ENCODE results near the gene TCF12. TPM values are rescaled to one million over a fixed set of nuclear protein-coding genes. Genes with fewer than 3 reads are reported as not detected.

Gene TCF12
- polyA plus RNA-seq, 3 donors: 15.8 to 52.5 (median 27.6) TPM

DNA sequence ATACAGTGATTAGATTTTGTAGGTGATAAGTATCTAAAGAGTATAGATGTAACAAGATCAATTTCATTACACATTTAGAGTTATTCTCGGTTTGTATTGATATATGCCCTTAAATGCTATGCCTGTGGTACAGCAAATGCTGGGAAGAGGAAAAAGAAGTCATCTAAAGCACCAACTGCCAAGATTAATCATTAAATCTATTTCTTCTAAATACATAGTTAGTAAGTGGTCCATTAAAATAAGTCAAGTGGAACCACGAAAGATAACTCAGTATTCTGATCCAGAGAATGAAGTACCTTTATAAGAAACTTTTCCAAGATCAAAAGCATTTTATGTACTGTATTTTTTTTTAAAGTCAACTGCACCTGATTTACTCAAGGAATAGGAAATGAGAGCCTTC is 315.7 kb downstream of the TCF12 start:
- no peaks in the 10 kb centered on the region for H3K9me3 Mint-ChIP-seq
- no peak overlapping the region for H3K4me3 Mint-ChIP-seq
- H3K27me3 Mint-ChIP-seq (ENCODE audit: low read depth in 3 of 3): no peaks in the 10 kb centered on the region
- no peak overlapping the region for H3K4me2 ChIP-seq (replicated peaks; ENCODE audit: extremely low read depth, low read length, poor library complexity, severe bottlenecking)
- no peaks in the 10 kb centered on the region for H4K20me1 ChIP-seq (ENCODE audit: insufficient read depth, low read length)
- H2AFZ ChIP-seq (ENCODE audit: insufficient read depth, low read depth, low read length, poor library complexity, severe bottlenecking): no peak overlapping the region
- no peak overlapping the region for H3K27ac Mint-ChIP-seq
- H3K4me1 Mint-ChIP-seq: no peaks in the 10 kb centered on the region
- no CpG with 5 or more reads among the region's 2 CpGs for WGBS (ENCODE audit: insufficient coverage)
- no peak for DNase-seq
- H3K4me1 ChIP-seq (ENCODE audit: control insufficient read depth in 1 of 2, insufficient read depth in 2 of 2, low read length in 2 of 2): no peaks in the 10 kb centered on the region
- no peak overlapping the region for H3K27ac ChIP-seq (ENCODE audit: low read depth in 1 of 2, low read length in 2 of 2)
- H3K4me3 ChIP-seq (replicated peaks in 1 of 3; ENCODE audit: low read depth in 2 of 3, low read length in 3 of 3): no peak overlapping the region
- H3K27me3 ChIP-seq (ENCODE audit: control insufficient read depth in 2 of 2, insufficient read depth in 2 of 2, low read length in 2 of 2): no peaks in the 10 kb centered on the region
- H3K36me3 Mint-ChIP-seq: peaks cover 39 to 43% of the 10 kb centered on the region in 2 donors
- peaks cover 31 to 56% of the 10 kb centered on the region in 2 donors for H3K36me3 ChIP-seq (replicated peaks in 1 of 2; ENCODE audit: control insufficient read depth in 1 of 2, insufficient read depth in 2 of 2, low read length in 2 of 2)
- H3K9ac ChIP-seq (ENCODE audit: insufficient read depth, low read length, poor library complexity, severe bottlenecking): no peak overlapping the region
- intact Hi-C loops (cut with micrococcal nuclease): no loop called here
- no peaks in the 10 kb centered on the region for H3K79me2 ChIP-seq (ENCODE audit: insufficient read depth, low read length)
- no peaks in the 10 kb centered on the region for H3K9me3 ChIP-seq (replicated peaks in 1 of 2; ENCODE audit: control insufficient read depth in 1 of 2, insufficient read depth in 1 of 2, low read length in 2 of 2)
- TF ChIP-seq, protein P1, sequence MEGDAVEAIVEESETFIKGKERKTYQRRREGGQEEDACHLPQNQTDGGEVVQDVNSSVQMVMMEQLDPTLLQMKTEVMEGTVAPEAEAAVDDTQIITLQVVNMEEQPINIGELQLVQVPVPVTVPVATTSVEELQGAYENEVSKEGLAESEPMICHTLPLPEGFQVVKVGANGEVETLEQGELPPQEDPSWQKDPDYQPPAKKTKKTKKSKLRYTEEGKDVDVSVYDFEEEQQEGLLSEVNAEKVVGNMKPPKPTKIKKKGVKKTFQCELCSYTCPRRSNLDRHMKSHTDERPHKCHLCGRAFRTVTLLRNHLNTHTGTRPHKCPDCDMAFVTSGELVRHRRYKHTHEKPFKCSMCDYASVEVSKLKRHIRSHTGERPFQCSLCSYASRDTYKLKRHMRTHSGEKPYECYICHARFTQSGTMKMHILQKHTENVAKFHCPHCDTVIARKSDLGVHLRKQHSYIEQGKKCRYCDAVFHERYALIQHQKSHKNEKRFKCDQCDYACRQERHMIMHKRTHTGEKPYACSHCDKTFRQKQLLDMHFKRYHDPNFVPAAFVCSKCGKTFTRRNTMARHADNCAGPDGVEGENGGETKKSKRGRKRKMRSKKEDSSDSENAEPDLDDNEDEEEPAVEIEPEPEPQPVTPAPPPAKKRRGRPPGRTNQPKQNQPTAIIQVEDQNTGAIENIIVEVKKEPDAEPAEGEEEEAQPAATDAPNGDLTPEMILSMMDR (IDR thresholded peaks at IDR 0.05): no peak

DNA sequence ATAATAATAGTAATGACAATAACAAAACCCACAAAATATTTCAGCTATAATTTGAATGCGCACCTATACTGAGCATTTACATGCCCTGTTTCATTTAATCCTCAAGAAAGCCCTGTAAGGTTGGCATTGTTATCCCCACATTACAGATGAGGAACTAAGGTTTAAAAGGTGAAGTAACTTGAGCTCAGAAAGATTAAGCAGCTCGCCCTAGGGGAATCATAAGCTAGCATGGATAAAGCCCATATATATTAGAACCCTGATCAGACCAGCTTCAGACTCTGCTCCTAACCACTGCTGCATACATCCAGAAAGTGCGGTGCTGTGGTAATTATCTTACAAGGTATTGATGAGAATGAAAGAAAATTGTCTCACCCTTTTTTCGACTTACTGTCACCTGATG is 316.7 kb downstream of the TCF12 start:
- H3K4me2 ChIP-seq (replicated peaks; ENCODE audit: extremely low read depth, low read length, poor library complexity, severe bottlenecking): no peak overlapping the region
- no peak for DNase-seq
- TF ChIP-seq, protein P1 (IDR thresholded peaks at IDR 0.05): no peak
- Mint-ChIP-seq H3K4me3 (no peak overlapping the region), H3K4me1 (no peaks in the 10 kb centered on the region), H3K27me3 (ENCODE audit: low read depth in 3 of 3) (no peaks in the 10 kb centered on the region), H3K9me3 (peaks cover 0 to 2% (median 0%) of the 10 kb centered on the region in 7 donors), H3K27ac (no peak overlapping the region), H3K36me3 (peaks cover 46 to 48% of the 10 kb centered on the region in 2 donors)
- H4K20me1 ChIP-seq (ENCODE audit: insufficient read depth, low read length): no peaks in the 10 kb centered on the region
- H3K27ac ChIP-seq (ENCODE audit: low read depth in 1 of 2, low read length in 2 of 2): no peak overlapping the region
- H3K79me2 ChIP-seq (ENCODE audit: insufficient read depth, low read length): no peaks in the 10 kb centered on the region
- peaks cover 31 to 66% of the 10 kb centered on the region in 2 donors for H3K36me3 ChIP-seq (replicated peaks in 1 of 2; ENCODE audit: control insufficient read depth in 1 of 2, insufficient read depth in 2 of 2, low read length in 2 of 2)
- H3K27me3 ChIP-seq (ENCODE audit: control insufficient read depth in 2 of 2, insufficient read depth in 2 of 2, low read length in 2 of 2): no peaks in the 10 kb centered on the region
- no peak overlapping the region for H2AFZ ChIP-seq (ENCODE audit: insufficient read depth, low read depth, low read length, poor library complexity, severe bottlenecking)
- intact Hi-C loops (cut with micrococcal nuclease): no loop called here
- H3K9ac ChIP-seq (ENCODE audit: insufficient read depth, low read length, poor library complexity, severe bottlenecking): no peak overlapping the region
- H3K4me1 ChIP-seq (ENCODE audit: control insufficient read depth in 1 of 2, insufficient read depth in 2 of 2, low read length in 2 of 2): no peaks in the 10 kb centered on the region
- WGBS (ENCODE audit: insufficient coverage): no CpG with 5 or more reads among the region's 4 CpGs
- H3K9me3 ChIP-seq (replicated peaks in 1 of 2; ENCODE audit: control insufficient read depth in 1 of 2, insufficient read depth in 1 of 2, low read length in 2 of 2): no peaks in the 10 kb centered on the region
- no peak overlapping the region for H3K4me3 ChIP-seq (replicated peaks in 1 of 3; ENCODE audit: low read depth in 2 of 3, low read length in 3 of 3)

Data from CD14-positive monocyte (primary cell).